HG03460 (cell line): ENCODE measurements around the gene SH3PXD2A.

Experiments
- ATAC-seq: cut with Tn5 transposase; IDR thresholded peaks from one replicate; pipeline ENCODE4 v1.9.1; 2021; ENCODE audit not compliant: unreplicated experiment

The SH3PXD2A gene

GRCh38 chr10:103879831-103880230 is 24.5 kb upstream of the SH3PXD2A start:
- no peak for ATAC-seq

GRCh38 chr10:103879409-103879808 is 24.0 kb upstream of the SH3PXD2A start:
- no peak for ATAC-seq

- no peak for ATAC-seq
Observed at GRCh38 chr10:103877861-103878260, 22.5 kb upstream of the SH3PXD2A start.

GRCh38 chr10:103876155-103876554 is 20.8 kb upstream of the SH3PXD2A start:
- no peak for ATAC-seq

GRCh38 chr10:103874730-103875129 is 19.4 kb upstream of the SH3PXD2A start:
- ATAC-seq, result no peak

GRCh38 chr10:103872137-103872931 is 17.0 kb upstream of the SH3PXD2A start:
- no peak for ATAC-seq

- ATAC-seq, result no peak
Observed at GRCh38 chr10:103871006-103871405, 15.6 kb upstream of the SH3PXD2A start.

GRCh38 chr10:103870516-103870915 is 15.1 kb upstream of the SH3PXD2A start:
- ATAC-seq, result no peak

- no peak for ATAC-seq
Observed at GRCh38 chr10:103869336-103869735, 14.0 kb upstream of the SH3PXD2A start.

GRCh38 chr10:103868200-103868599 is 12.8 kb upstream of the SH3PXD2A start:
- no peak for ATAC-seq

- no peak for ATAC-seq
Observed at GRCh38 chr10:103861505-103861904, 6.1 kb upstream of the SH3PXD2A start.

GRCh38 chr10:103859161-103860086 is 4.0 kb upstream of the SH3PXD2A start:
- ATAC-seq, result no peak

- ATAC-seq, result no peak
Observed at GRCh38 chr10:103858360-103858759, 3.0 kb upstream of the SH3PXD2A start.

- ATAC-seq, result no peak
Observed at GRCh38 chr10:103856797-103857170, 1.4 kb upstream of the SH3PXD2A start.

GRCh38 chr10:103855852-103856796 is 748 bp upstream of the SH3PXD2A start:
- ATAC-seq, result no peak

GRCh38 chr10:103854686-103855391 is 537 bp downstream of the SH3PXD2A start:
- ATAC-seq, result no peak

GRCh38 chr10:103854265-103854685 is 1.1 kb downstream of the SH3PXD2A start:
- ATAC-seq, result no peak

GRCh38 chr10:103853428-103854264 is 1.7 kb downstream of the SH3PXD2A start:
- no peak for ATAC-seq

GRCh38 chr10:103852856-103853255 is 2.5 kb downstream of the SH3PXD2A start:
- no peak for ATAC-seq
